Endodermal cell (in vitro differentiated cells): ENCODE measurements around the gene BCL7A. TPM values are rescaled to one million over a fixed set of nuclear protein-coding genes. Genes with fewer than 3 reads are reported as not detected.

Source experiments
- DNase-seq: peaks from one replicate; pipeline ENCODE4 v3.0.0-alpha.2; 2017
- H3K27ac ChIP-seq: 2 replicates; pipeline ENCODE4 v1.5.1; 2013; ENCODE audit warnings: mild to moderate bottlenecking, low read depth, low read length, moderate library complexity
- H3K27me3 ChIP-seq: 2 replicates; pipeline ENCODE4 v1.6.1; 2013; ENCODE audit warnings: mild to moderate bottlenecking, low read length, moderate library complexity; ENCODE audit not compliant: insufficient read depth, control insufficient read depth, poor library complexity, severe bottlenecking
- H3K36me3 ChIP-seq: 2 replicates; pipeline ENCODE4 v1.7.0; 2013; ENCODE audit warnings: mild to moderate bottlenecking, low read length, moderate library complexity; ENCODE audit not compliant: control insufficient read depth, insufficient read depth
- H3K4me1 ChIP-seq: one replicate; pipeline ENCODE4 v1.7.0; 2013; ENCODE audit warnings: low read length; ENCODE audit not compliant: control insufficient read depth, insufficient read depth
- H3K4me3 ChIP-seq: 2 replicates; pipeline ENCODE4 v1.5.1; 2013; ENCODE audit warnings: mild to moderate bottlenecking, low read length, moderate library complexity
- H3K9ac ChIP-seq: 2 replicates; pipeline ENCODE4 v1.6.1; 2013; ENCODE audit warnings: mild to moderate bottlenecking, low read length, moderate library complexity; ENCODE audit not compliant: poor library complexity, severe bottlenecking; ENCODE audit errors: extremely low read depth
- H3K9me3 ChIP-seq: 2 replicates; pipeline ENCODE4 v1.6.1; 2013; ENCODE audit warnings: mild to moderate bottlenecking, low read length, moderate library complexity; ENCODE audit not compliant: control insufficient read depth
- H3K27ac Mint-ChIP-seq: 2 replicates; pipeline ENCODE4 v1.8.0; 2020; ENCODE audit warnings: mixed read lengths
- H3K27me3 Mint-ChIP-seq: 2 replicates; pipeline ENCODE4 v1.8.0; 2021; ENCODE audit warnings: mild to moderate bottlenecking, mixed read lengths; ENCODE audit not compliant: insufficient read depth
- H3K36me3 Mint-ChIP-seq: 2 replicates; pipeline ENCODE4 v1.8.0; 2020; ENCODE audit warnings: low read depth, mixed read lengths
- H3K4me1 Mint-ChIP-seq: 2 replicates; pipeline ENCODE4 v1.8.0; 2020; ENCODE audit warnings: mixed read lengths
- H3K4me3 Mint-ChIP-seq: 2 replicates; pipeline ENCODE4 v1.8.0; 2020; ENCODE audit warnings: mild to moderate bottlenecking, moderate library complexity, mixed read lengths
- H3K9me3 Mint-ChIP-seq: 2 replicates; pipeline ENCODE4 v1.8.0; 2020; ENCODE audit warnings: mild to moderate bottlenecking, mixed read lengths
- CTCF ChIP-seq: fragments of 200-600 bp; sonication (generic); conservative IDR thresholded peaks from 2 replicates; pipeline ENCODE4 v1.5.0; 2021; ENCODE audit warnings: antibody characterized with exemption, mild to moderate bottlenecking
- WGBS, 2 experiments: methylation state at CpG; one replicate each; pipeline versions ENCODE4 v1.1.5 to v1.1.7; 2013; ENCODE audit warnings: missing lambda C conversion rate in 2 of 2, mixed read lengths in 1 of 2; ENCODE audit not compliant: insufficient coverage in 1 of 2, insufficient read length in 1 of 2; 5-methylcytosine and 5-hydroxymethylcytosine counted together
- total RNA-seq, 2 donors: library from RNA; stranded (reverse); fragmentation: NEBNext Ultra II Directional in 1 of 2; extraction: Animal tissue kit (Norgen Biotek cat#: 25700) in 1 of 2; gene quantifications; 2 replicates in 1 of 2; 3 replicates in 1 of 2; pipeline ENCODE4 v1.2.1, GENCODE V29; 2021

The BCL7A gene
- total RNA-seq, 2 donors from 2014 or later, result 22.3 to 28.9 TPM

DNA sequence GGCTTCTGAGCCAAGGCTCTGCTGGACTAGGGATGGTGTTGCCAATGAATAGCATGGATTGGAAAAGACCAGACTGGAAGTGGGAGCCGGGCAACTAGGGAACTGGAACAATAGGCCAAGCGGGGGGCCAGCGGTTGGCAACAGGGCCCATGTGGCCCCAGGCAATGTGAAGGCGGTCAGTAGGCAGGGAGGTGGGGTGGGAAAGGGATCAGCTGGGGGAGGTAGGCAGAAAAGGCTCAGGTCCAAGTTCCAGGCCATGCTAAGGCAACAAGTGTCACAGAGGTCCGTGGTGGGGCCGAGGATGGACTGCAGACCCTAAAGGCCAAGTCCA, 42.0 kb downstream of the BCL7A start:
- TF ChIP-seq CTCF, result no peak
- H3K4me1 Mint-ChIP-seq, result peaks cover 19% of the 10 kb centered on the region
- Histone ChIP-seq H3K9me3 (no peaks in the 10 kb centered on the region), H3K4me1 (peaks cover 10% of the 10 kb centered on the region), H3K27ac (peak overlapping the region; percentile 81), H3K36me3 (peaks cover 13% of the 10 kb centered on the region), H3K4me3 (no peak overlapping the region), H3K27me3 (no peaks in the 10 kb centered on the region), H3K9ac (no peak overlapping the region)
- peak overlapping the region; percentile 69 for H3K27ac Mint-ChIP-seq
- peaks cover 33% of the 10 kb centered on the region for H3K36me3 Mint-ChIP-seq
- no peaks in the 10 kb centered on the region for H3K9me3 Mint-ChIP-seq
- H3K4me3 Mint-ChIP-seq, result peak overlapping the region; percentile 51
- 65 to 66% methylated on average over 5 to 6 of the region's 6 CpGs for WGBS, 2 experiments
- no peak for DNase-seq
- H3K27me3 Mint-ChIP-seq, result no peaks in the 10 kb centered on the region

GRCh38 chr12:122064025-122064777, 42.5 kb downstream of the BCL7A start:
- no peaks in the 10 kb centered on the region for H3K27me3 ChIP-seq
- H3K27ac Mint-ChIP-seq, result peak overlapping the region; percentile 81
- H3K4me3 Mint-ChIP-seq, result peak overlapping the region; percentile 51
- H3K9ac ChIP-seq, result no peak overlapping the region
- 54 to 68% methylated on average over 12 to 14 of the region's 14 CpGs for WGBS, 2 experiments
- H3K4me1 ChIP-seq, result peaks cover 10% of the 10 kb centered on the region
- H3K4me1 Mint-ChIP-seq, result peaks cover 19% of the 10 kb centered on the region
- H3K9me3 ChIP-seq, result no peaks in the 10 kb centered on the region
- H3K9me3 Mint-ChIP-seq, result no peaks in the 10 kb centered on the region
- peak; percentile 100 for DNase-seq
- H3K27ac ChIP-seq, result peak overlapping the region; percentile 26
- H3K36me3 ChIP-seq, result peaks cover 8% of the 10 kb centered on the region
- peak overlapping the region; percentile 57 for H3K4me3 ChIP-seq
- peaks cover 28% of the 10 kb centered on the region for H3K36me3 Mint-ChIP-seq
- no peaks in the 10 kb centered on the region for H3K27me3 Mint-ChIP-seq
- peak; percentile 78 for TF ChIP-seq CTCF

DNA sequence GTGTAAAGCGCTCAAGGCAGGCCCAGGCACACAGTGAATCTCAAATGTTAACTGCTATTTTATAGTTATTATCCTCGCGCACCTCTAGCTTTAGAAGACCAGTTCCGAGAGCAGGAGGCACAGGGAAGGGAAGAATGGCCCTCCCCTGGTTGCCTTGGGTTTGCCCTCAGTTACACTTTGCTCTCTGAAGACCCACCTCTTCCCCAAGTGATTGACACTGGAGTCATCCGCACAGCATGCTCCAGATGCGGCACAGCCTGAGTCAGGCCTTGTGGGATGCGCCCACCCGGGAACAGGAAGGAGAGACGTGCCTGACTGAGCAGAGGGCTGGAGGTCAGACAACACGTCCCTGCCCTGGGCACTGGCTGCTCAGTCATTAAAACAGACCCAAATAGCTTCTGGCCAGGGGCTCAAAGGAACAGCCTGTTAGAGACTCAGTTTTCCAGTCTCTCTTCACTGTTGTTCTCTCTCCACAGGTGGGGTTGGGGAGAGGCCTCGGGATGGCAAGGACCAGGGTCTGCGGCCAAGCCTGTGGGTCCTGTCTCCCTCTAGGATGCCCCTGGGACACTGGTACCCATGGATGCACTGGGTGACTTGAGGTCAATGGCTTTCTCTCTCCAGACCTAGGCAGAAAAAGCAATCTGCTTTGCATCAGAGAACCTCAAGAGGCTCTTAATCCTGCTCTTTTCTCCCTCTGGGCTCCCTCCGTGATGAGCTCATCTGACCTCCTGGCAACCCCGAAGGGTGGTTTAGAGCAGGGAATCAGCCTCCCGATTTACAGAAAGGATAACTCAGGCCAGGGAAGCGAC, 43.3 kb downstream of the BCL7A start:
- Mint-ChIP-seq H3K36me3 (peaks cover 29% of the 10 kb centered on the region), H3K9me3 (no peaks in the 10 kb centered on the region), H3K4me1 (peaks cover 19% of the 10 kb centered on the region), H3K27ac (peak overlapping the region; percentile 81), H3K4me3 (peak overlapping the region; percentile 51), H3K27me3 (no peaks in the 10 kb centered on the region)
- Histone ChIP-seq H3K4me1 (peaks cover 10% of the 10 kb centered on the region), H3K27ac (peak overlapping the region; percentile 78), H3K9ac (no peak overlapping the region), H3K4me3 (peak overlapping the region; percentile 57), H3K36me3 (peaks cover 5% of the 10 kb centered on the region), H3K9me3 (no peaks in the 10 kb centered on the region), H3K27me3 (no peaks in the 10 kb centered on the region)
- DNase-seq, result peak; percentile 90
- 63 to 78% methylated on average over 16 of the region's 16 CpGs for WGBS, 2 experiments
- no peak for TF ChIP-seq CTCF
